Liver (tissue), 9 donors: ENCODE measurements around the gene SLC20A1. TPM values are rescaled to one million over a fixed set of nuclear protein-coding genes. Genes with fewer than 3 reads are reported as not detected.

ENCODE experiments used
- DNase-seq: peaks from one replicate; pipeline ENCODE4 v3.0.0-alpha.2; 2017; ENCODE audit warnings: low spot score
- H3K27ac ChIP-seq, 2 donors: one replicate each; pipeline ENCODE4 v1.7.0; 2013; ENCODE audit warnings: inconsistent platforms in 2 of 2, low read length in 2 of 2, control low read depth in 1 of 2, low read depth in 1 of 2, mild to moderate bottlenecking in 1 of 2
- H3K27me3 ChIP-seq, 4 donors: one replicate each; pipeline versions ENCODE4 v1.6.1 to v1.7.0; 2013; ENCODE audit warnings: low read length in 3 of 4, inconsistent platforms in 1 of 4, mild to moderate bottlenecking in 1 of 4, moderate library complexity in 1 of 4; ENCODE audit not compliant: control insufficient read depth in 4 of 4, insufficient read depth in 4 of 4
- H3K36me3 ChIP-seq, 4 donors: one replicate each; pipeline versions ENCODE4 v1.6.1 to v1.7.0; 2013; ENCODE audit warnings: low read length in 3 of 4, mild to moderate bottlenecking in 3 of 4, low read depth in 1 of 4, moderate library complexity in 1 of 4; ENCODE audit not compliant: control insufficient read depth in 4 of 4, insufficient read depth in 3 of 4
- H3K4me1 ChIP-seq, 4 donors: one replicate each; pipeline versions ENCODE4 v1.6.1 to v1.7.0; 2013; ENCODE audit warnings: low read length in 3 of 4, mild to moderate bottlenecking in 3 of 4, moderate library complexity in 1 of 4; ENCODE audit not compliant: control insufficient read depth in 4 of 4, insufficient read depth in 4 of 4
- H3K4me3 ChIP-seq, 3 donors: one replicate each; pipeline versions ENCODE4 v1.6.1 to v1.7.0; 2013; ENCODE audit warnings: low read length in 3 of 3, control low read depth in 1 of 3, low read depth in 1 of 3, mild to moderate bottlenecking in 1 of 3
- H3K9ac ChIP-seq, 2 donors: one replicate each; pipeline ENCODE4 v1.7.0; 2013; ENCODE audit warnings: low read length in 2 of 2, mild to moderate bottlenecking in 2 of 2, moderate library complexity in 2 of 2, control low read depth in 1 of 2, low read depth in 1 of 2
- H3K9me3 ChIP-seq, 4 donors: one replicate each; pipeline versions ENCODE4 v1.6.1 to v1.7.0; 2013; ENCODE audit warnings: low read length in 3 of 4; ENCODE audit not compliant: control insufficient read depth in 4 of 4
- CTCF ChIP-seq: fragments of 150-350 bp; IDR thresholded peaks from 2 replicates; pipeline ENCODE4 v1.5.1; 2017; ENCODE audit warnings: improper control_type of control experiment, low read depth, low read length; ENCODE audit not compliant: missing input control
- EGR1 ChIP-seq, 2 donors: IDR thresholded peaks; 2 replicates each; pipeline ENCODE4 v1.6.1; 2016 to 2018; ENCODE audit warnings: antibody characterized with exemption in 2 of 2, low read depth in 2 of 2
- FOXA1 ChIP-seq: IDR thresholded peaks from 2 replicates; pipeline ENCODE4 v1.6.1; 2016; ENCODE audit warnings: antibody characterized with exemption
- FOXA2 ChIP-seq: IDR thresholded peaks from 2 replicates; pipeline ENCODE4 v1.6.1; 2016; ENCODE audit warnings: antibody characterized with exemption
- GABPA ChIP-seq, 2 donors: IDR thresholded peaks in 1 of 2; conservative IDR thresholded peaks in 1 of 2; 2 replicates each; pipeline ENCODE4 v1.6.1; 2016; ENCODE audit warnings: antibody characterized with exemption in 2 of 2, mild to moderate bottlenecking in 1 of 2, moderate library complexity in 1 of 2
- HNF4A ChIP-seq, 2 donors: conservative IDR thresholded peaks; 2 replicates each; pipeline ENCODE4 v1.6.1; 2016; ENCODE audit warnings: antibody characterized with exemption in 2 of 2, mild to moderate bottlenecking in 2 of 2
- HNF4G ChIP-seq: IDR thresholded peaks from 2 replicates; pipeline ENCODE4 v1.6.1; 2016; ENCODE audit warnings: antibody characterized with exemption
- JUND ChIP-seq, 2 donors: IDR thresholded peaks; 2 replicates each; pipeline ENCODE4 v1.6.1; 2016; ENCODE audit warnings: antibody characterized with exemption in 2 of 2
- RAD21 ChIP-seq, 2 donors: IDR thresholded peaks; 2 replicates each; pipeline ENCODE4 v1.6.1; 2016; ENCODE audit warnings: antibody characterized with exemption in 2 of 2, mild to moderate bottlenecking in 2 of 2
- RXRA ChIP-seq, 2 donors: IDR thresholded peaks; 2 replicates each; pipeline ENCODE4 v1.6.1; 2017 to 2018; ENCODE audit warnings: antibody characterized with exemption in 2 of 2, mild to moderate bottlenecking in 1 of 2
- SP1 ChIP-seq: IDR thresholded peaks from 2 replicates; pipeline ENCODE4 v1.6.1; 2018; ENCODE audit warnings: antibody characterized with exemption, mild to moderate bottlenecking
- YY1 ChIP-seq: IDR thresholded peaks from 2 replicates; pipeline ENCODE4 v1.6.1; 2016; ENCODE audit warnings: antibody characterized with exemption, mild to moderate bottlenecking
- WGBS: extraction: QIAGEN DNeasy Blood & Tissue Kit; methylation state at CpG from one replicate; pipeline ENCODE4 v1.1.7; 2013; 5-methylcytosine and 5-hydroxymethylcytosine counted together
- polyA plus RNA-seq, 2 donors: library from polyadenylated mRNA; stranded (reverse) in 1 of 2; unstranded in 1 of 2; fragments of 200-250 nt in 1 of 2; fragments of >200 nt in 1 of 2; fragmentation: Nextera tagmentation in 1 of 2; extraction: Ambion mirVana in 1 of 2; gene quantifications; one replicate each; pipeline versions ENCODE4 v1.2.1 to v1.2.3, GENCODE V29; 2013 to 2015
- total RNA-seq, 2 donors: library from RNA; depleted of rRNA; stranded (reverse); fragments of >200 nt; gene quantifications; one replicate each; pipeline ENCODE4 v1.2.3, GENCODE V29; 2014
- TF ChIP-seq, protein P1 (sequence below): IDR thresholded peaks from 2 replicates; pipeline ENCODE4 v1.6.1; 2016; ENCODE audit warnings: antibody characterized with exemption, mild to moderate bottlenecking
- TF ChIP-seq, protein P2 (sequence below): IDR thresholded peaks from 2 replicates; pipeline ENCODE4 v1.6.1; 2016; ENCODE audit warnings: antibody characterized with exemption
- TF ChIP-seq, protein P3 (sequence below): IDR thresholded peaks from 2 replicates; pipeline ENCODE4 v1.6.1; 2016; ENCODE audit warnings: antibody characterized with exemption
- donor health status: healthy.
- donor health status: healthy.
- donor health status: healthy.
- donor health status: healthy.
- donor health status: healthy.

SLC20A1 gene
- total and polyA plus RNA-seq, 4 donors, result 15.3 to 56.9 (median 20.0) TPM

- 87% methylated on average over 3 of the region's 3 CpGs for WGBS
- TF ChIP-seq, protein P1, sequence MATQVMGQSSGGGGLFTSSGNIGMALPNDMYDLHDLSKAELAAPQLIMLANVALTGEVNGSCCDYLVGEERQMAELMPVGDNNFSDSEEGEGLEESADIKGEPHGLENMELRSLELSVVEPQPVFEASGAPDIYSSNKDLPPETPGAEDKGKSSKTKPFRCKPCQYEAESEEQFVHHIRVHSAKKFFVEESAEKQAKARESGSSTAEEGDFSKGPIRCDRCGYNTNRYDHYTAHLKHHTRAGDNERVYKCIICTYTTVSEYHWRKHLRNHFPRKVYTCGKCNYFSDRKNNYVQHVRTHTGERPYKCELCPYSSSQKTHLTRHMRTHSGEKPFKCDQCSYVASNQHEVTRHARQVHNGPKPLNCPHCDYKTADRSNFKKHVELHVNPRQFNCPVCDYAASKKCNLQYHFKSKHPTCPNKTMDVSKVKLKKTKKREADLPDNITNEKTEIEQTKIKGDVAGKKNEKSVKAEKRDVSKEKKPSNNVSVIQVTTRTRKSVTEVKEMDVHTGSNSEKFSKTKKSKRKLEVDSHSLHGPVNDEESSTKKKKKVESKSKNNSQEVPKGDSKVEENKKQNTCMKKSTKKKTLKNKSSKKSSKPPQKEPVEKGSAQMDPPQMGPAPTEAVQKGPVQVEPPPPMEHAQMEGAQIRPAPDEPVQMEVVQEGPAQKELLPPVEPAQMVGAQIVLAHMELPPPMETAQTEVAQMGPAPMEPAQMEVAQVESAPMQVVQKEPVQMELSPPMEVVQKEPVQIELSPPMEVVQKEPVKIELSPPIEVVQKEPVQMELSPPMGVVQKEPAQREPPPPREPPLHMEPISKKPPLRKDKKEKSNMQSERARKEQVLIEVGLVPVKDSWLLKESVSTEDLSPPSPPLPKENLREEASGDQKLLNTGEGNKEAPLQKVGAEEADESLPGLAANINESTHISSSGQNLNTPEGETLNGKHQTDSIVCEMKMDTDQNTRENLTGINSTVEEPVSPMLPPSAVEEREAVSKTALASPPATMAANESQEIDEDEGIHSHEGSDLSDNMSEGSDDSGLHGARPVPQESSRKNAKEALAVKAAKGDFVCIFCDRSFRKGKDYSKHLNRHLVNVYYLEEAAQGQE, result no peak
- no peak for TF ChIP-seq JUND (IDR thresholded peaks at IDR 0.05)
- no peak for TF ChIP-seq FOXA2
- TF ChIP-seq RAD21 (IDR thresholded peaks at IDR 0.05), result no peak
- TF ChIP-seq EGR1 (IDR thresholded peaks at IDR 0.05; ENCODE audit: low read depth in 2 of 2), result no peak
- TF ChIP-seq HNF4G, result no peak
- TF ChIP-seq, protein P2, sequence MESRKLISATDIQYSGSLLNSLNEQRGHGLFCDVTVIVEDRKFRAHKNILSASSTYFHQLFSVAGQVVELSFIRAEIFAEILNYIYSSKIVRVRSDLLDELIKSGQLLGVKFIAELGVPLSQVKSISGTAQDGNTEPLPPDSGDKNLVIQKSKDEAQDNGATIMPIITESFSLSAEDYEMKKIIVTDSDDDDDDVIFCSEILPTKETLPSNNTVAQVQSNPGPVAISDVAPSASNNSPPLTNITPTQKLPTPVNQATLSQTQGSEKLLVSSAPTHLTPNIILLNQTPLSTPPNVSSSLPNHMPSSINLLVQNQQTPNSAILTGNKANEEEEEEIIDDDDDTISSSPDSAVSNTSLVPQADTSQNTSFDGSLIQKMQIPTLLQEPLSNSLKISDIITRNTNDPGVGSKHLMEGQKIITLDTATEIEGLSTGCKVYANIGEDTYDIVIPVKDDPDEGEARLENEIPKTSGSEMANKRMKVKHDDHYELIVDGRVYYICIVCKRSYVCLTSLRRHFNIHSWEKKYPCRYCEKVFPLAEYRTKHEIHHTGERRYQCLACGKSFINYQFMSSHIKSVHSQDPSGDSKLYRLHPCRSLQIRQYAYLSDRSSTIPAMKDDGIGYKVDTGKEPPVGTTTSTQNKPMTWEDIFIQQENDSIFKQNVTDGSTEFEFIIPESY, result no peak
- no peak for TF ChIP-seq SP1
- Histone ChIP-seq H3K27ac (peak overlapping the region in 1 of 2 donors; percentile 50), H3K36me3 (no peaks in the 10 kb centered on the region), H3K4me3 (no peak overlapping the region), H3K4me1 (no peaks in the 10 kb centered on the region), H3K9ac (no peak overlapping the region), H3K9me3 (no peaks in the 10 kb centered on the region), H3K27me3 (no peaks in the 10 kb centered on the region)
- no peak for DNase-seq
Observed at GRCh38 chr2:112698834-112699515, 53.2 kb downstream of the SLC20A1 start.

DNA sequence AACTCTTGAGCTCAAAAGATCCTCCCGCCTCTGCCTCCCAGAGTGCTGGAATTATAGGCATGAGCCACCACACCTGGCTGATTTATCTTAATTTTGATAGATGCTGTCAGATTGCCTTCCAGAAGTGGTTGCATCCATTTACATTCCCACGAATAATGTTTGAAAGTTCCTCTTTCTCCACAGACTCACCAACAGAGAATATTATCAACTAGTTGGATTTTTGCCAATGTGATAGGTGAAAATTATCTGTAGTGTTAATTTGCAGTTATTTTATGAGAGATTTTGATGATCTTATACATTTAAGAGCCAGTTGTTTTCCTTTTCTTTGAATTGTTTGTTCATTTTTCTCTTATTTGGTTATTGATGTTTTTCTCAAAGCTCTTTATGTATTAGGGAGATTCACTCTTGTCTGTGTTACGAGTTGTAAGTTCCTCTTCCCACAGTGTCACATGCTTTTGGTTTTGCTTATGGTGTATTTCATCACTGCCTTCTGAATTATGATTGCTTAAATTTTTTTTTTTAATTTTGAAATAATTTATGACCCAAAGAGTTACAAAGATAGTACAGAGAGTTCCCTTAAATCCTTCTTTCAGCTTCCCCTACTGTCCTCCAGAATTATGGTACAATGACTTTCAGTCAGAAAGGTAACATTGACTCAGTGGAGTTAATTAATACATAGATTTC is 54.4 kb downstream of the SLC20A1 start:
- Histone ChIP-seq H3K9me3 (no peaks in the 10 kb centered on the region), H3K9ac (no peak overlapping the region), H3K27me3 (no peaks in the 10 kb centered on the region), H3K27ac (peak overlapping the region in 1 of 2 donors; percentile 50), H3K36me3 (no peaks in the 10 kb centered on the region), H3K4me1 (no peaks in the 10 kb centered on the region), H3K4me3 (no peak overlapping the region)
- WGBS, result 74% methylated on average over 3 of the region's 3 CpGs
- no peak for DNase-seq
- TF ChIP-seq YY1 (no peak), FOXA1 (no peak), JUND (IDR thresholded peaks at IDR 0.05) (no peak), HNF4A (conservative IDR thresholded peaks at IDR 0.05) (no peak), FOXA2 (no peak), RAD21 (IDR thresholded peaks at IDR 0.05) (no peak), CTCF (no peak), SP1 (no peak), RXRA (IDR thresholded peaks at IDR 0.05) (no peak), GABPA (IDR thresholded peaks at IDR 0.05 in 1 of 2, conservative IDR thresholded peaks at IDR 0.05 in 1 of 2) (no peak)
- TF ChIP-seq, protein P3, sequence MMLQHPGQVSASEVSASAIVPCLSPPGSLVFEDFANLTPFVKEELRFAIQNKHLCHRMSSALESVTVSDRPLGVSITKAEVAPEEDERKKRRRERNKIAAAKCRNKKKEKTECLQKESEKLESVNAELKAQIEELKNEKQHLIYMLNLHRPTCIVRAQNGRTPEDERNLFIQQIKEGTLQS, result no peak
- TF ChIP-seq, protein P1, result no peak
